MM.1S (cell line): ENCODE data around the gene MYRF.

ENCODE experiments used
- DNase-seq: peaks from one replicate; pipeline ENCODE4 v3.0.0-alpha.2; 2015
- H2AFZ ChIP-seq: fragments of 300-600 bp; sonication (generic); 2 replicates; pipeline ENCODE4 v1.6.0; 2016; ENCODE audit warnings: antibody characterized with exemption, low read length
- H3F3A ChIP-seq: fragments of 300-600 bp; sonication (generic); 2 replicates; pipeline ENCODE4 v1.6.1; 2016; ENCODE audit warnings: mild to moderate bottlenecking, antibody characterized with exemption, low read length, moderate library complexity, mixed read lengths; ENCODE audit not compliant: insufficient read depth
- H3K27ac ChIP-seq: fragments of 300-600 bp; sonication (generic); 2 replicates; pipeline ENCODE4 v1.5.1; 2016; ENCODE audit warnings: mild to moderate bottlenecking, low read length
- H3K27me3 ChIP-seq: fragments of 300-600 bp; sonication (generic); replicated peaks from 2 replicates; pipeline ENCODE4 v1.6.0; 2016; ENCODE audit warnings: low read length; ENCODE audit not compliant: insufficient read depth
- H3K36me3 ChIP-seq: fragments of 300-600 bp; sonication (generic); replicated peaks from 2 replicates; pipeline ENCODE4 v1.6.1; 2016; ENCODE audit warnings: mild to moderate bottlenecking, low read length, mixed read lengths; ENCODE audit not compliant: insufficient read depth
- H3K4me1 ChIP-seq: fragments of 300-600 bp; sonication (generic); 2 replicates; pipeline ENCODE4 v1.6.1; 2016; ENCODE audit warnings: low read length, mixed read lengths
- H3K4me2 ChIP-seq: fragments of 300-600 bp; sonication (generic); 2 replicates; pipeline ENCODE4 v1.6.0; 2016; ENCODE audit warnings: low read depth, low read length
- H3K4me3 ChIP-seq: fragments of 300-600 bp; sonication (generic); 2 replicates; pipeline ENCODE4 v1.5.1; 2016; ENCODE audit warnings: low read length, mixed read lengths
- H3K79me2 ChIP-seq: fragments of 300-600 bp; sonication (generic); 2 replicates; pipeline ENCODE4 v1.6.1; 2016; ENCODE audit warnings: mixed run types, low read length, mixed read lengths
- H3K9ac ChIP-seq: fragments of 300-600 bp; sonication (generic); 2 replicates; pipeline ENCODE4 v1.6.1; 2016; ENCODE audit warnings: low read length, mixed read lengths
- H3K9me2 ChIP-seq: fragments of 300-600 bp; sonication (generic); replicated peaks from 2 replicates; pipeline ENCODE4 v1.6.1; 2016; ENCODE audit warnings: mild to moderate bottlenecking, low read length, mixed read lengths; ENCODE audit not compliant: insufficient read depth
- H3K9me3 ChIP-seq: fragments of 300-600 bp; sonication (generic); replicated peaks from 2 replicates; pipeline ENCODE4 v1.6.1; 2016; ENCODE audit warnings: mild to moderate bottlenecking, low read length, mixed read lengths; ENCODE audit not compliant: insufficient read depth
- H4K20me1 ChIP-seq: fragments of 300-600 bp; sonication (generic); 2 replicates; pipeline ENCODE4 v1.6.1; 2016; ENCODE audit warnings: mild to moderate bottlenecking, low read length, moderate library complexity, mixed read lengths; ENCODE audit not compliant: insufficient read depth
- EZH2 ChIP-seq: fragments of 300-600 bp; sonication (generic); optimal IDR thresholded peaks from 2 replicates; pipeline ENCODE3; 2017; ENCODE audit warnings: low read depth, mild to moderate bottlenecking, antibody characterized with exemption, low read length, mixed read lengths
- EZH2phosphoT487 ChIP-seq: fragments of 300-600 bp; sonication (generic); IDR thresholded peaks from 2 replicates; pipeline ENCODE4 v1.6.1; 2018; ENCODE audit warnings: antibody characterized with exemption, low read length
- TF ChIP-seq, protein P1 (sequence below): fragments of 300-600 bp; sonication (generic); IDR thresholded peaks from 2 replicates; pipeline ENCODE4 v1.5.1; 2016; ENCODE audit warnings: antibody characterized with exemption, low read length, mixed read lengths

Gene MYRF

GRCh38 chr11:61793083-61793828, 40.8 kb downstream of the MYRF start:
- DNase-seq: peak; percentile 30
- peaks cover 88% of the 10 kb centered on the region for H3K79me2 ChIP-seq
- H3K9ac ChIP-seq: peak overlapping the region; percentile 99
- H3K27ac ChIP-seq: peak overlapping the region; percentile 85
- peaks cover 7% of the 10 kb centered on the region; the same call in 1 of the 2 replicates for H3K36me3 ChIP-seq
- peak overlapping the region; percentile 74 for H3K4me2 ChIP-seq
- H3K9me2 ChIP-seq: no peaks in the 10 kb centered on the region
- peak overlapping the region; percentile 46 for H2AFZ ChIP-seq
- peak overlapping the region; percentile 96 for H3K4me3 ChIP-seq
- peaks cover 26% of the 10 kb centered on the region for H4K20me1 ChIP-seq
- TF ChIP-seq EZH2 (no peak), EZH2phosphoT487 (no peak)
- TF ChIP-seq, protein P1, sequence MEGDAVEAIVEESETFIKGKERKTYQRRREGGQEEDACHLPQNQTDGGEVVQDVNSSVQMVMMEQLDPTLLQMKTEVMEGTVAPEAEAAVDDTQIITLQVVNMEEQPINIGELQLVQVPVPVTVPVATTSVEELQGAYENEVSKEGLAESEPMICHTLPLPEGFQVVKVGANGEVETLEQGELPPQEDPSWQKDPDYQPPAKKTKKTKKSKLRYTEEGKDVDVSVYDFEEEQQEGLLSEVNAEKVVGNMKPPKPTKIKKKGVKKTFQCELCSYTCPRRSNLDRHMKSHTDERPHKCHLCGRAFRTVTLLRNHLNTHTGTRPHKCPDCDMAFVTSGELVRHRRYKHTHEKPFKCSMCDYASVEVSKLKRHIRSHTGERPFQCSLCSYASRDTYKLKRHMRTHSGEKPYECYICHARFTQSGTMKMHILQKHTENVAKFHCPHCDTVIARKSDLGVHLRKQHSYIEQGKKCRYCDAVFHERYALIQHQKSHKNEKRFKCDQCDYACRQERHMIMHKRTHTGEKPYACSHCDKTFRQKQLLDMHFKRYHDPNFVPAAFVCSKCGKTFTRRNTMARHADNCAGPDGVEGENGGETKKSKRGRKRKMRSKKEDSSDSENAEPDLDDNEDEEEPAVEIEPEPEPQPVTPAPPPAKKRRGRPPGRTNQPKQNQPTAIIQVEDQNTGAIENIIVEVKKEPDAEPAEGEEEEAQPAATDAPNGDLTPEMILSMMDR: no peak
- no peaks in the 10 kb centered on the region for H3K27me3 ChIP-seq
- no peaks in the 10 kb centered on the region; the same call in 1 of the 2 replicates for H3K4me1 ChIP-seq
- peaks cover 8% of the 10 kb centered on the region; the same call in 1 of the 2 replicates for H3F3A ChIP-seq
- no peaks in the 10 kb centered on the region for H3K9me3 ChIP-seq

DNA sequence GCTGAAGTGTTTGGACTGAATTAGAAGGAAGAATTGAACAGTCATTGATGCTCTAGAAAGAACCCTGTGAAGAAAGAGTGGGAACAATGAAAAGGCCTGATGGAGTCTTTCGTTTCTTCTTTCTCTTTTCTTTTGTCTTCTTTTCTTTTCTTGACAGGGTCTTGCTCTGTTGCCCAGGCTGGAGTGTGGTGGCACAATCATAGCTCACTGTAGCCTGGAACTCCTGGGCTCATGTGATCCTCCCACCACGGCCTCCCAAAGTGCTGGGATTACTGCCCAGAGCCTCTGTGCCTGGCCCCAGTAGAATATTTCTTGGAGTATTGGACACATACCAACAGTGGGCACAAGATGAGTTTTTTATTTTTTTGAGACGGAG, 41.4 kb downstream of the MYRF start:
- Histone ChIP-seq H3K79me2 (peaks cover 93% of the 10 kb centered on the region), H3K27ac (no peak overlapping the region), H3K4me2 (peak overlapping the region; percentile 74), H3K9me3 (no peaks in the 10 kb centered on the region), H3K4me3 (peak overlapping the region; percentile 96), H3K4me1 (no peaks in the 10 kb centered on the region; the same call in 1 of the 2 replicates), H3K9me2 (no peaks in the 10 kb centered on the region), H3F3A (peaks cover 8% of the 10 kb centered on the region; the same call in 1 of the 2 replicates), H3K36me3 (peaks cover 7% of the 10 kb centered on the region; the same call in 1 of the 2 replicates), H4K20me1 (peaks cover 26% of the 10 kb centered on the region), H3K27me3 (no peaks in the 10 kb centered on the region), H3K9ac (peak overlapping the region; percentile 99), H2AFZ (no peak overlapping the region)
- TF ChIP-seq EZH2phosphoT487 (no peak), EZH2 (no peak)
- TF ChIP-seq, protein P1: no peak
- no peak for DNase-seq

- DNase-seq: no peak
- Histone ChIP-seq H3K4me2 (no peak overlapping the region; the same call in 1 of the 2 replicates), H3K36me3 (peaks cover 7% of the 10 kb centered on the region; the same call in 1 of the 2 replicates), H3K9me3 (no peaks in the 10 kb centered on the region), H3F3A (peaks cover 8% of the 10 kb centered on the region; the same call in 1 of the 2 replicates), H3K4me1 (no peaks in the 10 kb centered on the region; the same call in 1 of the 2 replicates), H4K20me1 (peaks cover 26% of the 10 kb centered on the region), H3K9me2 (no peaks in the 10 kb centered on the region), H3K27ac (no peak overlapping the region), H3K27me3 (no peaks in the 10 kb centered on the region), H3K4me3 (no peak overlapping the region), H2AFZ (no peak overlapping the region), H3K9ac (no peak overlapping the region), H3K79me2 (peaks cover 97% of the 10 kb centered on the region)
- TF ChIP-seq, protein P1: no peak
- no peak for TF ChIP-seq EZH2
- no peak for TF ChIP-seq EZH2phosphoT487
These were observed 42.1 kb downstream of the MYRF start for GRCh38 chr11:61794579-61794978.
